Measurements from ENCODE around the gene CFAP68.

DNA sequence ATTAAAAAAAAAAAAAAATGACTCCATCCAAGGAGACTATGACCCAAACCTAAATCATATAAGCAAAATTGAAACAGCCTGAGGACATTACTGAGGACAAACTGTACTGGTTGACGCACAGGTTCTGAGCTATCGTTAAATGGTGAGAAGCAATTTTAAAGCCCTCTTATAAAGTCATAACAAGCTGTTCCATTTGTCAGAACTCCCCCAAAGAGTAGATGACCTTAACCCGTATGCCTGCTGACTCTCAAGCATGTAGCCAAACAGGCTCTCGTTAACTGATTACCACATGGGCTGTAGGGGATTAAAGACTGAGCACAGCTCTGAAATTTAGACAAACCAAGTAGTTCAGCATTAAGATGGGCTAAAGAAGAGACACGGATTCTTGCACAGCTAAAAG is 30.0 kb downstream of the CFAP68 start:
- no peak for TF ChIP-seq EZH2 (IDR thresholded peaks at IDR 0.05; ENCODE audit: borderline replicate concordance, control insufficient read depth, low read depth, low read length)
- TF ChIP-seq POLR2A (IDR thresholded peaks at IDR 0.05; ENCODE audit: low read depth, low read length), result no peak
- no peak for TF ChIP-seq NRF1 (conservative IDR thresholded peaks at IDR 0.05; ENCODE audit: low read depth, low read length)
- TF ChIP-seq RAD21 (IDR thresholded peaks at IDR 0.05; ENCODE audit: insufficient read depth, low read depth, low read length), result no peak
- no peak for TF ChIP-seq MXI1 (IDR thresholded peaks at IDR 0.05; ENCODE audit: low read depth, low read length)
- no peak for TF ChIP-seq LARP7 (IDR thresholded peaks at IDR 0.05)
- no peak for TF ChIP-seq CTCF (IDR thresholded peaks at IDR 0.05 in 2 of 3, conservative IDR thresholded peaks at IDR 0.05 in 1 of 3; ENCODE audit: control insufficient read depth in 2 of 3, extremely low read depth in 1 of 3, insufficient read depth in 1 of 3, low read depth in 3 of 3, low read length in 3 of 3)
- no peak for TF ChIP-seq NR2C2 (IDR thresholded peaks at IDR 0.05; ENCODE audit: borderline replicate concordance, control insufficient read depth, insufficient read length, low read depth)
- no peak for TF ChIP-seq CEBPB (IDR thresholded peaks at IDR 0.05; ENCODE audit: borderline replicate concordance in 1 of 2, low read depth in 2 of 2, low read length in 2 of 2)
- TF ChIP-seq ESRRA (IDR thresholded peaks at IDR 0.05; ENCODE audit: low read length), result no peak
- TF ChIP-seq CBX3 (IDR thresholded peaks at IDR 0.05; ENCODE audit: borderline replicate concordance, low read depth), result no peak
- no peak for TF ChIP-seq NFIC (IDR thresholded peaks at IDR 0.05; ENCODE audit: low read depth, low read length)
